ENCODE data around the gene SPX.

The SPX gene

GRCh38 chr12:21521541-21521940, 4.6 kb upstream of the SPX start:
- no peak overlapping the region for H3K4me3 Mint-ChIP-seq
- H3K36me3 Mint-ChIP-seq = peaks cover 25% of the 10 kb centered on the region
- H3K4me1 Mint-ChIP-seq = no peaks in the 10 kb centered on the region
- no peaks in the 10 kb centered on the region for H3K9me3 Mint-ChIP-seq
- no peak overlapping the region for H3K27ac Mint-ChIP-seq
- no peak for DNase-seq (ENCODE audit: low spot score in 2 of 2)
- no peak for ATAC-seq

- H3K4me1 Mint-ChIP-seq = peaks cover 5% of the 10 kb centered on the region
- DNase-seq (ENCODE audit: low spot score in 2 of 2) (no peak), ATAC-seq (no peak)
- peaks cover 12% of the 10 kb centered on the region for H3K36me3 Mint-ChIP-seq
- no peaks in the 10 kb centered on the region for H3K9me3 Mint-ChIP-seq
- no peak overlapping the region for H3K27ac Mint-ChIP-seq
- no peak overlapping the region for H3K4me3 Mint-ChIP-seq
Measured at GRCh38 chr12:21523148-21523547, 2.9 kb upstream of the SPX start.

- no peak for DNase-seq (ENCODE audit: low spot score in 2 of 2)
- peaks cover 5% of the 10 kb centered on the region for H3K4me1 Mint-ChIP-seq
- ATAC-seq = no peak
- H3K36me3 Mint-ChIP-seq = no peaks in the 10 kb centered on the region
- peak overlapping the region; percentile 67 for H3K4me3 Mint-ChIP-seq
- H3K9me3 Mint-ChIP-seq = no peaks in the 10 kb centered on the region
- H3K27ac Mint-ChIP-seq = no peak overlapping the region
Measured at GRCh38 chr12:21526721-21527345, 737 bp downstream of the SPX start.

- Mint-ChIP-seq H3K4me1 (peaks cover 5% of the 10 kb centered on the region), H3K36me3 (no peaks in the 10 kb centered on the region)
Measured at GRCh38 chr12:21527451-21528180, 1.5 kb downstream of the SPX start.

GRCh38 chr12:21528953-21529352, 2.9 kb downstream of the SPX start:
- H3K36me3 Mint-ChIP-seq = no peaks in the 10 kb centered on the region
- ATAC-seq (no peak), DNase-seq (ENCODE audit: low spot score in 2 of 2) (no peak)
- no peaks in the 10 kb centered on the region for H3K9me3 Mint-ChIP-seq
- H3K27ac Mint-ChIP-seq = no peak overlapping the region
- peaks cover 5% of the 10 kb centered on the region for H3K4me1 Mint-ChIP-seq
- no peak overlapping the region for H3K4me3 Mint-ChIP-seq

More at GRCh38 chr12:21527451-21528180, 1.5 kb downstream of the SPX start:
- DNase-seq (ENCODE audit: low spot score in 2 of 2) (peak; percentile 36 to 78), ATAC-seq (peak; percentile 98)
- Mint-ChIP-seq H3K4me3 (peak overlapping the region; percentile 67), H3K27ac (no peak overlapping the region), H3K9me3 (no peaks in the 10 kb centered on the region)

- Mint-ChIP-seq H3K4me3 (no peak overlapping the region), H3K9me3 (no peaks in the 10 kb centered on the region), H3K36me3 (peaks cover 5% of the 10 kb centered on the region), H3K27ac (no peak overlapping the region), H3K4me1 (peaks cover 5% of the 10 kb centered on the region)
- ATAC-seq (no peak), DNase-seq (ENCODE audit: low spot score in 2 of 2) (no peak)
Measured at GRCh38 chr12:21529456-21529855, 3.4 kb downstream of the SPX start.

- Mint-ChIP-seq H3K4me3 (no peak overlapping the region), H3K4me1 (no peaks in the 10 kb centered on the region), H3K9me3 (no peaks in the 10 kb centered on the region), H3K36me3 (peaks cover 6% of the 10 kb centered on the region), H3K27ac (no peak overlapping the region)
- ATAC-seq (no peak), DNase-seq (ENCODE audit: low spot score in 2 of 2) (no peak)
Measured at GRCh38 chr12:21538061-21538653, 12.1 kb downstream of the SPX start.

- DNase-seq (ENCODE audit: low spot score in 2 of 2) (no peak), ATAC-seq (peak; percentile 91)
- Mint-ChIP-seq H3K4me3 (no peak overlapping the region), H3K9me3 (no peaks in the 10 kb centered on the region), H3K36me3 (no peaks in the 10 kb centered on the region), H3K4me1 (no peaks in the 10 kb centered on the region), H3K27ac (no peak overlapping the region)
Measured at GRCh38 chr12:21539797-21540196, 13.7 kb downstream of the SPX start.

- no peak for ATAC-seq
- H3K4me1 Mint-ChIP-seq = no peaks in the 10 kb centered on the region
- DNase-seq (ENCODE audit: low spot score in 2 of 2) = no peak
- no peaks in the 10 kb centered on the region for H3K9me3 Mint-ChIP-seq
- H3K27ac Mint-ChIP-seq = no peak overlapping the region
- no peaks in the 10 kb centered on the region for H3K36me3 Mint-ChIP-seq
- no peak overlapping the region for H3K4me3 Mint-ChIP-seq
Measured at GRCh38 chr12:21541773-21542172, 15.7 kb downstream of the SPX start.

- Mint-ChIP-seq H3K4me3 (no peak overlapping the region), H3K9me3 (no peaks in the 10 kb centered on the region), H3K36me3 (no peaks in the 10 kb centered on the region), H3K27ac (no peak overlapping the region), H3K4me1 (no peaks in the 10 kb centered on the region)
- no peak for DNase-seq (ENCODE audit: low spot score in 2 of 2)
- no peak for ATAC-seq
Measured at GRCh38 chr12:21542403-21542802, 16.3 kb downstream of the SPX start.

GRCh38 chr12:21543151-21543550, 17.1 kb downstream of the SPX start:
- H3K4me3 Mint-ChIP-seq = no peak overlapping the region
- no peak overlapping the region for H3K27ac Mint-ChIP-seq
- H3K36me3 Mint-ChIP-seq = no peaks in the 10 kb centered on the region
- no peaks in the 10 kb centered on the region for H3K4me1 Mint-ChIP-seq
- ATAC-seq = no peak
- DNase-seq (ENCODE audit: low spot score in 2 of 2) = no peak
- H3K9me3 Mint-ChIP-seq = no peaks in the 10 kb centered on the region

GRCh38 chr12:21545557-21545956, 19.5 kb downstream of the SPX start:
- no peaks in the 10 kb centered on the region for H3K36me3 Mint-ChIP-seq
- no peak overlapping the region for H3K4me3 Mint-ChIP-seq
- H3K9me3 Mint-ChIP-seq = no peaks in the 10 kb centered on the region
- no peaks in the 10 kb centered on the region for H3K4me1 Mint-ChIP-seq
- ATAC-seq (no peak), DNase-seq (ENCODE audit: low spot score in 2 of 2) (no peak)
- H3K27ac Mint-ChIP-seq = no peak overlapping the region

GRCh38 chr12:21546716-21547115, 20.6 kb downstream of the SPX start:
- H3K9me3 Mint-ChIP-seq = no peaks in the 10 kb centered on the region
- no peak overlapping the region for H3K27ac Mint-ChIP-seq
- no peaks in the 10 kb centered on the region for H3K36me3 Mint-ChIP-seq
- H3K4me3 Mint-ChIP-seq = no peak overlapping the region
- DNase-seq (ENCODE audit: low spot score in 2 of 2) = no peak
- no peak for ATAC-seq
- no peaks in the 10 kb centered on the region for H3K4me1 Mint-ChIP-seq

GRCh38 chr12:21547437-21547836, 21.3 kb downstream of the SPX start:
- DNase-seq (ENCODE audit: low spot score in 2 of 2) = no peak
- no peak overlapping the region for H3K27ac Mint-ChIP-seq
- ATAC-seq = peak; percentile 95

GRCh38 chr12:21551841-21552465, 25.9 kb downstream of the SPX start:
- Mint-ChIP-seq H3K36me3 (no peaks in the 10 kb centered on the region), H3K9me3 (no peaks in the 10 kb centered on the region), H3K27ac (no peak overlapping the region), H3K4me1 (no peaks in the 10 kb centered on the region), H3K4me3 (no peak overlapping the region)
- DNase-seq (ENCODE audit: low spot score in 2 of 2) = no peak
- ATAC-seq = no peak

More at GRCh38 chr12:21547437-21547836, 21.3 kb downstream of the SPX start:
- Mint-ChIP-seq H3K36me3 (no peaks in the 10 kb centered on the region), H3K4me3 (no peak overlapping the region), H3K4me1 (no peaks in the 10 kb centered on the region), H3K9me3 (no peaks in the 10 kb centered on the region)
